GM19438 (cell line): ENCODE results near the gene TOR4A.
A peak's percentile ranks its signal among the peaks of the same experiment; 100 is the strongest.
"Not testable (repeated sequence)": the region's sequence is repeated elsewhere in the genome, so short reads cannot be mapped to it uniquely, and the experiment has no call there.

Experiments used
- ATAC-seq: cut with Tn5 transposase; IDR thresholded peaks from one replicate; pipeline ENCODE4 v1.9.1; 2021; ENCODE audit warnings: low read depth; ENCODE audit not compliant: unreplicated experiment

Gene TOR4A

DNA sequence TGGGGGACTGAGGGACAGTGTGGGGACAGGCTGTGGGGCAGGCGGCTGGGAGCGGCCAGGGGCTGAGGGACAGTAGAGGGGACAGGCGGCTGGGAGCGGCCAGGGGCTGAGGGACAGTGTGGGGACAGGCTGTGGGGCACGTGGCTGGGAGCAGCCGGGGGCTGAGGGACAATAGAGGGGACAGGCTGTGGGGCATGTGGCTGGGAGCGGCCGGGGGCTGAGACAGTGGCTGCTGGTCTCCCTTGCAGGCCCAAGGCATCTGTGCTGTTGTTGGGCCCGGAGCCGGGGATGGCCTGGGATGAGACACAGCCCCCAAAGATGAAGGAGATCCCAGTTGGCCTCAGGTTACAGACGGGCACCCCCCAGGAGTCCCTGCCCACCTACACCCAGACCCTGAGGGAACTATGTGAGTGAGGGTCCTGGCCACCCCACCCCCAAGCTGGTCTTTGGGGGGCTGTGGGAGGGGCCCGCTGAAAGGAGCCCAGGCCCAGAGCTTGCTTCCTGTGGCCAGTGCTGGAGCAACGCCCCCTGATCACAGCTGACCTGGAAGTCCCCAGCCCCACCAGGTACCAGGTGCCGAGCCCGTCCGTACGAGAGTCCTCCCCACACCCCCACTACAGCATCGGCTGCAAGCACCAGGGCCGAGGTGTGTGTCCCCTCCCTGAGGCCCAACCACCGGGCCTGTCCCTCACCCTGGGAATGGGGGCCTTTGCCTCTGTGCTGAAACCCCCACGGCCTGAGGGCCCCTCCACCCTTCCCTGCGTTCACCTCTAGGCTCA lies 25.8 kb upstream of the TOR4A start:
- ATAC-seq, result no peak

DNA sequence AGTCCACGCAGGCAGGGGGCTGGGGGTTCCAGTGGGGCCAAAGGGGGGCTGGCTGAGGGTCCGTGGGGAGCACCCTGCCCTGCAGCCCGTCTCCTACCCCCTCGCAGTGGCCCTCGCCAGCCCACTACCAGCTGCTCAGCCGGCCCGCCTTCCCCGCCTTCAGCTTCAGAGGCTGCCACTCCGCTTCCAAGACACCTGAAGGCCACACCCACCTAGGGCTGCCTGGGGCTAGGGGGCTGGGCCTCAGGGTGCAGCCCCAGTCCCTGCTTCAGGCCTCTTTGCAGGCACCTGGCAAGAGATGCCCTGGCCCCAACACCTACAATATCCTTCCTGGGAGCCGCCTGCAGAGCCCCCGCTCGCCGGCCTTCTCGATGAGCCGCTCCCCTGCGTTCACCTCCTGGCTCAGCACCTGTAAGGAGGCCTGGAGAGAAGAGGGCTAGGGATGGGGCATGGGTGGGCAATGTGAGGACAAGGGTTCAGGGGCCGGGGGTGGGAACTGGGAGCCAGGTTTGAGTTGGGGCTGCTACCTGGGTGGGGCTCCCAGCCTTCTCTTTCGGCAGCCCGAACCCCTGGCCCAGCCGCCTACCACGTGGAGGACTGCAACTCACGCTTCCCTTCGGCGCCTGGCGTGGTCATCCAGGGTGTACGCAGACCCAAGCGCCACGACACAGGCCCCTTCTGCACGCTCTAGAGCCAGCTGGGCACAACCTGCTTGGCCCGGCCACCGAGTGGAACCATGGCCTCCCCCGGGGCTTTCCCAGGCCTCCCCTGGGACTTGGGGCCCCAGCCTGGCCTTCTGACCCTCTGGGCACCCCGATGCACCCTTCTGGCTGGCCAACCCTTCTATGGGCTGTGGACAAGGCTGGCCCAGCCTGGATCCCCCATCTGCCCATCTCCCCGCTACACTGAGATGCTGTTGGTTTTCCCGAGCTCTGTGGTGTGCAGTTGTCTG lies 24.7 kb upstream of the TOR4A start:
- no peak for ATAC-seq

DNA sequence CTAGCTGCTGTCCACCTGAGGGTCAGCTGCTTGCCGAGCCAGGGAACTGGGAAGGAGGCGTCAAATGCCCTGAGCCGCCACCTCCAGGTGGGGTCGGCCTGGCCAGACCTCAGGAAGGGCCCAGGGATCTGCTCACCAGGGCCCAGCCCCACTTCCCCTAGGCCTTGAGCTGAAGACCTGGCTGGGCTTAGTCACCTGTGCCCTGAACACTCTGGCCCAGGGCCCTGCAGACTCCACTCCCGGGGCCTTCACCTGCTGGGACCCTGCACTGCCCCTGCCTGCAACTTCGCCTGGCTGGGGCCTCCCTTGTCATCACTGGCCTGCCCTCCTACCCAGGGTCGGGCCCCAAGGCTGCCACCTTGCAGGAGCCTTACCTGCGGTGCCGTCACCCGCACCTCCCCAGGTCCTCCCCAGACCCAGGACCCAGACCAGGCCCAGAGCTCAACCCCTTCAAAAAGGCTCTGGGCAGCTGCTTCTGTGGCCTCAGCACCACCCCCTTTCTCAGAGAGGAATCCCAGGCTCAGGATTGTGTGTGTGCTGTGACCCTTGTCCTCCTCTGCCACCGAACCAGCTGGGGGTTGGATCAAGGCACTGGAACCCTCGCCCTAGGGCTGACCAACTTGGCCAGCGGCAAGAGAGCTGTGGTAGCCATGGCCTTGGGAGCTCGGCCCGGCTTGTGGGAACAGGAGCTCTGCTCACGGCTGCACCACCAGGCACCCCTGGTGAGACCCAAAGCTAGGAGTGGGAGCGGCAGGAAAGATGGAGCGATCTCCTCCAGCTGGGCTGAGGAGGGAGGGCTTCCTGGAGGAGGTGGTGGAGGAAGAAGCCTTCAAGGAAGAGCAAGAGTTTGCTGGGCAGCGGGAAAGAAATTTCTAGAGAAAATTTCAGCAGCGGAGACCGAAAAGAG lies 23.6 kb upstream of the TOR4A start:
- ATAC-seq, result no peak

DNA sequence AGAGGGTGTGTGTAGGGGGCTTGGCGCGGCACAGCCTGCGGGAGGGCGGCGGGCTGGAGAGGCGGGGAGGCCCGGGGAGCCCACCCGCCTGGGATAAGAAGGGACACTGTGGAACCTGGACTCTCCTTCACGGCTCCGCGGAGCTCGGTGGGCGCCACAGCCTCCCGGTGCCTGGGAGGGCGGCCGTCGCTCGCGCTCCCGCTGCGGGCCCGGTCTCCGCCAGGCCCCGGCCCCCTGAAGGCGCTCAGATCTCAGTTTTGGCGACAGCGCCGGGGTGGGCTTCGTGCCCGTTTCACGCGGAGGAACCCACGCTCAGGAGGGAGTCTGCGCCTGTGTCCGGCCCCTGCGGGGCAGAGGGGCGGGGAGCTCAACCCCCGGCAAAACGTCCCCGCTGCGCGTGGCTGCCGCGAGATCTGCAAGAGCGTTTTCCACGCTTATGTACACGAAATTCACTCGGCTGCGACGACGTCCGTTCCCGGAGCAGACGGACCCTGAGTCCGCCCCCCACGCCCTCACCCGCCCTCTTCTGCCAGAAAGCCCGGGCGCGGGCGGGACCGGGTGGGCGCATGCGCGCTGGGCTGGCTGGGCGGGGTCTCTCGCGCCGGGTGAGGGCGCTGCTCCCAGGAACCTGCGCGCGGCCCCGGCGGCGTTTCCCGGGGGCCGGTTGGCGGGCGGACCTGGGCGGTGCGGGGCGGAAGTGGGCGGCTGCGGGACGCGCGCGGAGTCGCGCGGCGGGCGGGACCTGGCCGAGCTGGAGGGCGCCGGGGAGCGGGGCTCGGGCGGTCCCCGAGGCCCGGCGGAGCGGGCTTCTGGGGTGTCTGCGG lies 22.7 kb upstream of the TOR4A start, which contains the start of gene NELFB:
Gene NELFB, plus strand, starts transcription at position 704 of the 824 bp plus-strand sequence.
- ATAC-seq, result peak; percentile 69

DNA sequence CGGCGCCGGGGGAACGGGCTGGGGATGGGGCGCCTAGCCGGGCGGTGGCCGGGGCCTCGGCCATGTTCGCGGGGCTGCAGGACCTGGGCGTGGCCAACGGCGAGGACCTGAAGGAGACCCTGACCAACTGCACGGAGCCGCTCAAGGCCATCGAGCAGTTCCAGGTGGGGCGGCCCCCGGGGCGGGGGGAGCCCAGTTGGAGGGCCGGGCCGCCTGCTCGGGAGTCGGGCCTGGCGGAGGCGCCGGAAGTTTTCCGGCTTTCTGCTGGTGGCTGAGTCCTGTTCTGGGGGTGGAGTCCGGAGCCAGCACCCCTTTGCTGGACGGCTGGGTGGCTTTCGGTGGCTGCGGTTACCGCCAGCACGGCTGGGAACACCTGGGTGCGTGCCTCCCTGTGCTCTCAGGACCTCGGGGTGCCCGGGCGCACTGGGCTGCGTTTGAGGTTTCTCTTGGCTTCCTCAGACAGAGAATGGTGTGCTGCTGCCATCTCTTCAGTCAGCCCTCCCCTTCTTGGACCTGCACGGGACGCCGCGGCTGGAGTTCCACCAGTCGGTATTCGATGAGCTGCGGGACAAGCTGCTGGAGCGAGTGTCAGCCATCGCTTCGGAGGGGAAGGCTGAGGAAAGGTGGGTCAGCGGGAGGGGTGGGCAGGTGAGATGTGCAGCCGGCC lies 21.9 kb upstream of the TOR4A start:
- ATAC-seq, result peak; percentile 30

DNA sequence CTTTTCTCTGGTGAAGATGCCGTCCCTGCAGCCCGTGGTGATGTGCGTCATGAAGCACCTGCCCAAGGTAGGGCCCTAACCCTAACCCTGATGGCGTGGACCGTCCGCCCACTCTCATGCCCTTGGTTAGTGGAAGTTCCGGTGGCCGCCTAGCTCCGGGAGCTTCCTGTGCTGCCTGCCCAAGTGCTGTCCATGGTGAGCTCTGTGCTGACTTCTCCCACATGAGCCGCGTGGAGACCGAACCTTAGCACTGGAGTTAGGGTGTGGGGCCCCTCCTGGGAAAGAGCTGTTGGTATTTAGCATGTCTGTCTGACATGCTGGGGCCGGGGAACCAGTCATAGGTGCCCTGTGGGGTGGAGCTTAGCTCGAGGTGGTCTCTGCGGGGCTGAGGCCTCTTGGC lies 21.2 kb upstream of the TOR4A start:
- ATAC-seq, result no peak

DNA sequence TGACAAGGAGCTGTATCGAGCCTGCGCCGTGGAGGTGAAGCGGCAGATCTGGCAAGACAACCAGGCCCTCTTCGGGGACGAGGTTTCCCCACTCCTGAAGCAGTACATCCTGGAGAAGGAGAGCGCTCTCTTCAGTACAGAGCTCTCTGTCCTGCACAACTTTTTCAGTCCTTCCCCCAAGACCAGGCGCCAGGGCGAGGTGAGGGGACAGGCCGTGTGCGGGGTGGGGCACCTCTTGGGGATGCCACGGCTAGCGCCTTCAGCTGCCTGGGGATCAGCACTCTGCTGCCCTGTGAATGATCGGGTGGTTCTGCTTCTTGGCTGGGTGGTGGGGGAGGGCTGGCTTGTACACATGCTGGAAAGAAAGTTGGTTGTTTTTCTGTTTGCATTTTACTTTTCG lies 20.7 kb upstream of the TOR4A start:
- no peak for ATAC-seq

DNA sequence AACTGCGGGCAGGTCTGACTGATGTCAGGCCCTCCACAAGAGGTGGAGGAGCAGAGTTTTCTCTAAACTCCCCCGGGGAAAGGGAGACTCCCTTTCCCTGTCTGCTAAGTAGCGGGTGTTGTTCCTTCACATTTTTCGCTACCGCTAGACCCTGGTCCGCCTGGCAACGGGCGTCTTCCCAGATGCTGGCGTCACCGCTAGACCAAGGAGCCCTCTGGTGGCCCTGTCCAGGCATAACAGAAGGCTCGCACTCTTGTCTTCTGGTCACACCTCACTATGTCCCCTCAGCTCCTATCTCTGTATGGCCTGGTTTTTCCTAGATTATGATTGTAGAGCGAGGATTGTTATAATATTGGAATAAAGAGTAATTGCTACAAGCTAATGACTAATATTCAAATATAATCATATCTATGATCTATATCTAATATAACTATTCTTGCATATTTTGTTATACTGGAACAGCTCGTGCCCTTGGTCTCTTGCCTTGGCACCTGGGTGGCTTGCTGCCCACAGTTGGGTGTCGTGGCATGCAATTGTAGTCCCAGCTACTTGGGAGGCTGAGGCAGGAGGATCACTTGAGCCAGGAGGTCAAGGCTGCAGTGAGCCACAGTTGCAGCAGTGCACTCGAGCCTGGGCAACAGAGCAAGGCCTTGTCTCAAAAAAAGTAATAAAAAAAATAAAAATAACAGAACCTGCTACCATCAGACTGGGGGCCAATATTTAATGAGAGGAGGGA lies 15.2 kb upstream of the TOR4A start:
- ATAC-seq, result not testable (repeated sequence)

DNA sequence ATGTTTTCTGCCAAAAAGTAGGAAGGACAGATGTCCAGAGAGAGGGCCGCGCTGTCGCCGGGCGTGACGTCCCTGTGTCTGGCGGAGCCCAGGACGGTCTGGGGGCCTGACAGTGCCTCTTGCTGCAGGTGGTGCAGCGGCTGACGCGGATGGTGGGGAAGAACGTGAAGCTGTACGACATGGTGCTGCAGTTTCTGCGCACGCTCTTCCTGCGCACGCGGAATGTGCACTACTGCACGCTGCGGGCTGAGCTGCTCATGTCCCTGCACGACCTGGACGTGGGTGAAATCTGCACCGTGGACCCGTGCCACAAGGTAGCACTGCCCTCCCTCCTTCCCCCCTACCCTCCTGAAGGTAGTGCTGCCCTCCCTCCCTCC lies 14.6 kb upstream of the TOR4A start:
- ATAC-seq, result no peak

DNA sequence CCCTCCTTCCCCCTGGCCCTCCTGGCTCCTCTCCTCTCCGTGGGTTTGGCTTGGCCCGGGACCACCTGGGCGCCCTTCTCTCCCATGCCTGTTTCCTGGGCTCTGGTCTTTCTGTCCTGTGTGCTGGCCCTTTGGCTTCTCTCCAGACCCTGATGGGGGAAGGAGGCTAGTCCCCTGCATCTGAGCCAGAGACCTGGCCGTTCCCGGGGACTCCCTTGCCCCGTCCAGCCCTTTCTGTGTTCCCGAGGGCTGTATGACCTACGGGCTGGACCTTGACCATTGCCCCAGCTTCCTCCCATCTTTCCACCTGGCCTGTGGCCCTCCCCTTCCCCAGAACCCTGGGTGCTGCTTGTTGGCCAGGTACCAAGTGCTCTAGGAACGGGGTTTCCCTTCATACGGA lies 14.0 kb upstream of the TOR4A start:
- no peak for ATAC-seq

DNA sequence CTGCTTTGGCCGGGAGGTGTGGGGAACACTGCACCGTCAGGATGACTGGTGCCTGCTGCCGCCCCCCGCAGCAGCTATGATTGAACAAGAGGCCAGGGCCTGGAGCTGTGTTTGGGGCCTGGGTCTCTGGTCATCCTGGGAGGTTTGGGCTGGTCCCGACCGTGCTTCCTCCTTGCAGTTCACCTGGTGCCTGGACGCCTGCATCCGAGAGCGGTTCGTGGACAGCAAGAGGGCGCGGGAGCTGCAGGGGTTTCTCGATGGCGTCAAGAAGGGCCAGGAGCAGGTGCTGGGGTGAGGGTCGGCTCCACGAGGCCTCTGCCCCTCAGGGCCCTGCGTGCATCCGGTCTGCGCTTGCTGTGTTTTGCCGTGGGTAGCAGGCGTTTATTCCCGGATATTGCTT lies 13.5 kb upstream of the TOR4A start:
- ATAC-seq, result no peak

DNA sequence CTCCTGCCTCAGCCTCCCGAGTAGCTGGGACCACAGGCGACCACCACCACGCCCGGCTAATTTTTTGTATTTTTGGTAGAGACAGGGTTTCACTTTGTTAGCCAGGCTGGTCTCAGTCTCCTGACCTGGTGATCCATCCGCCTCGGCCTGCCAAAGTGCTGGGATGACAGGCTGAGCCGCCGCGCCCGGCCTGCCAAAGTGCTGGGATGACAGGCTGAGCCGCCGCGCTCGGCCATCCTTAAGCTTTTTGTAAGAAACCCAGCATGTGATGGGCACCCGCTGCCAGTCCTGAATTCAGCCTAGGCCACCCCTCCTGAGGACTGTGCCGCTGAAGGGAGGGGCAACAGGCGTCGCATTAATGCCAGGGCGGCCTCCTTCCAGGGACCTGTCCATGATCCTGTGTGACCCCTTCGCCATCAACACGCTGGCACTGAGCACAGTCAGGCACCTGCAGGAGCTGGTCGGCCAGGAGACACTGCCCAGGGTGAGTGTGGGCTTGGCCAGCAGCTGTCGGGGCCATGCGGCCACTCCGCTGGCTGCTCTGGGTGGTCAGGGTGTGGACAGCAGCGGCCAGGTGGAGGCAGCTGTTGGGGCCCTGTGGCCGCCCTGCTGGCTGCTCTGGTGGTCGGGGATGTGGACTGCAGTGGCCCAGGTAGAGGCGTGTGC lies 11.9 kb upstream of the TOR4A start:
- no peak for ATAC-seq

DNA sequence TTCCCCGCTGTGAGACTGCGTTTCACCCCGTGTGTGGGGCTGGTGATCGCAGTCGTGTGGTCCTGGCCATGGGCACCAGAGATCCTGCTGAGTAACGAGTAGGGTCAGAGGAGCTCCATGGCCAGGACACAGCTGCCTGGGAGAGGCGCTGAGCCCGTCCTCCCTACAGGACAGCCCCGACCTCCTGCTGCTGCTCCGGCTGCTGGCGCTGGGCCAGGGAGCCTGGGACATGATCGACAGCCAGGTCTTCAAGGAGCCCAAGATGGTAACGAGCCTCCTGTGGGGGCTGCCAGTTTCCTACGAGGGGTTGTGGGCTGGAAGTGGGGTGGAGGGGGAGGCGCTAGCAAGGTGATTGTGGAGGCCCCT lies 11.4 kb upstream of the TOR4A start:
- no peak for ATAC-seq

DNA sequence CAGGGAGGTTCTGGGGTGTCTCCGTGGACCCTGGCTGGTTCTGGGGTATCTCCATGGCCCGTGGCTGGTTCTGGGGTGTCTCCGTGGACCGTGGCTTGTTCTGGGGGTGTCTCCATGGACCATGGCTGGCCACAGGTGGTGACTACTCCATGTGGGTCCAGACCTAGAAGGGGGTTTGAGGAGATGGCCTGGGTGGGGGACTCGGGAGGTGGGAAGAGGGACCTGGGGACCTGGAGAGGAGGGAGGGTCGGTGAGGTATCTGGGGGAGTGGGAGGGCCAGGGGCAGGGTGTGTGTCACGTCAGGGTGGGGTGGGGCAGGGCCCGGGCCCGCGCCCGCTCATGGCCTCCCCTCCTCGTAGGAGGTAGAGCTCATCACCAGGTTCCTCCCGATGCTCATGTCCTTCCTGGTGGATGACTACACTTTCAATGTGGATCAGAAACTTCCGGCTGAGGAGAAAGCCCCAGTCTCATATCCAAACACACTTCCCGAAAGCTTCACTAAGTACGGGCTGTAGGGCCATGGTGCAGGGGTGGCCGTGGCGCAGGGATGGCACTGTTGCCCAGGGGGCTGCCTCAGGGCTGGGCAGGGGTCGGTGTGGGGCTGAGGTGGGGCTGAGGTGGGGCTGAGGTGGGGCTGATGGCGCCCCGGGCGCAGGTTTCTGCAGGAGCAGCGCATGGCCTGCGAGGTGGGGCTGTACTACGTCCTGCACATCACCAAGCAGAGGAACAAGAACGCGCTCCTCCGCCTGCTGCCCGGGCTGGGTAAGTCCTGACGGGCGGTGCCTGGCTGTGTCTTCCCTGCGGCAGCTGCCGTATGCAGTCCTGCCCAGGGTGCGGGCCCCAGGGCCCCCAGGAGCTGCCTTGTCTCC lies 10.7 kb upstream of the TOR4A start:
- ATAC-seq, result no peak

DNA sequence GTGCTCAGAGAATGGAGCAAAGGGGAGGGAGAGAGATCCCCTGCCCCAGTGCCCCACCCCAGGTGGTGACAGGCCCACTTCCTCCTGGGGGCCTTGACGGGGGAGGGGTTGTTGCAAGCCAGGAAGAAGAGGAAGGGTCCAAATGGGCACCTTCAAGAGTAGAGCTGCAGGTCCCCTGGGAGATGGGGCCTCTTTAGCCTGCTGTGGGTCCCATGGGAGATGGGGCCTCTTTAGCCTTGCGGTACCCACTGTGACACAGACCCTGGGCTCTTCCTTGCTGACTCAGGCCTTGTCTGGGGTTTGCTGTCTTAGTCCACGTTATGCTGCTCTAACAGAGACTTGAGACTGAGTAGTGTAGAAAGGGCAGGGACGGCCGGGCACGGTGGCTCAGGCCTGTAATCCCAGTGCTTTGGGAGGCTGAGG lies 9.6 kb upstream of the TOR4A start:
- ATAC-seq, result peak; percentile 53

DNA sequence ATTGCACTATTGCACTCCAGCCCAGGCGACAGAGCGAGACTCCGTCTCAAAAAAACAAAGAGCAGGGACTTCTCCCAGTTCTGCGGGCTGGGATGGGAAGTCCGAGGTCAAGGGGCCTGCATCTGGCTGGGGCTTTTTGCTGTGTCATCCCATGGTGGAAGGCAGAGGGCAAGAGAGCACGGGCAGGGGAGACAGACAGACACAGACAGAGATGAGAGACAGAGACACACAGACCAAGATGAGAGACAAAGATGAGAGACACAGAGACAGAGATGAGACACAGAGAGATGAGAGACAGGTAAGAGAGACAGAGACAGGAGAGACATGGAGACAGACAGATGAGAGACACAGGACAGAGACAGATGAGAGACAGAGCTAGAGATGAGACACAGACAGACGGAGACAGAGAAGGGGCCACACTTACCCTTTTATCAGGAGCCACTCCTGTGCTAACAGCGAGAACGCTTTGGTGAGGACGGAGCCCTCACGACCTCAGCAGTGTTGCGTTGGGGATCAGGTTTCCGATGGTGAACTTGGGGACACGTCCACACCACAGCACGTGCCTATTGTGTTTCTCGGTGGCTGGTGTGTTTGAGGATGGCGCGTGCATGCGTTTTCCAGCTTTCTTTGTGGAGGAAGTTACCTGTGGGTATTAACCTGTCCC lies 8.9 kb upstream of the TOR4A start:
- no peak for ATAC-seq
